Liver (tissue), 9 donors: ENCODE measurements around the gene SYT15. TPM values are rescaled to one million over a fixed set of nuclear protein-coding genes. Genes with fewer than 3 reads are reported as not detected.
"Not testable (repeated sequence)": the region's sequence is repeated elsewhere in the genome, so short reads cannot be mapped to it uniquely, and the experiment has no call there.

Source experiments
- DNase-seq: peaks from one replicate; pipeline ENCODE4 v3.0.0-alpha.2; 2017; ENCODE audit warnings: low spot score
- H3K27ac ChIP-seq, 2 donors: one replicate each; pipeline ENCODE4 v1.7.0; 2013; ENCODE audit warnings: inconsistent platforms in 2 of 2, low read length in 2 of 2, control low read depth in 1 of 2, low read depth in 1 of 2, mild to moderate bottlenecking in 1 of 2
- H3K27me3 ChIP-seq, 4 donors: one replicate each; pipeline versions ENCODE4 v1.6.1 to v1.7.0; 2013; ENCODE audit warnings: low read length in 3 of 4, inconsistent platforms in 1 of 4, mild to moderate bottlenecking in 1 of 4, moderate library complexity in 1 of 4; ENCODE audit not compliant: control insufficient read depth in 4 of 4, insufficient read depth in 4 of 4
- H3K36me3 ChIP-seq, 4 donors: one replicate each; pipeline versions ENCODE4 v1.6.1 to v1.7.0; 2013; ENCODE audit warnings: low read length in 3 of 4, mild to moderate bottlenecking in 3 of 4, low read depth in 1 of 4, moderate library complexity in 1 of 4; ENCODE audit not compliant: control insufficient read depth in 4 of 4, insufficient read depth in 3 of 4
- H3K4me1 ChIP-seq, 4 donors: one replicate each; pipeline versions ENCODE4 v1.6.1 to v1.7.0; 2013; ENCODE audit warnings: low read length in 3 of 4, mild to moderate bottlenecking in 3 of 4, moderate library complexity in 1 of 4; ENCODE audit not compliant: control insufficient read depth in 4 of 4, insufficient read depth in 4 of 4
- H3K4me3 ChIP-seq, 3 donors: one replicate each; pipeline versions ENCODE4 v1.6.1 to v1.7.0; 2013; ENCODE audit warnings: low read length in 3 of 3, control low read depth in 1 of 3, low read depth in 1 of 3, mild to moderate bottlenecking in 1 of 3
- H3K9ac ChIP-seq, 2 donors: one replicate each; pipeline ENCODE4 v1.7.0; 2013; ENCODE audit warnings: low read length in 2 of 2, mild to moderate bottlenecking in 2 of 2, moderate library complexity in 2 of 2, control low read depth in 1 of 2, low read depth in 1 of 2
- H3K9me3 ChIP-seq, 4 donors: one replicate each; pipeline versions ENCODE4 v1.6.1 to v1.7.0; 2013; ENCODE audit warnings: low read length in 3 of 4; ENCODE audit not compliant: control insufficient read depth in 4 of 4
- CTCF ChIP-seq: fragments of 150-350 bp; IDR thresholded peaks from 2 replicates; pipeline ENCODE4 v1.5.1; 2017; ENCODE audit warnings: improper control_type of control experiment, low read depth, low read length; ENCODE audit not compliant: missing input control
- FOXA2 ChIP-seq: IDR thresholded peaks from 2 replicates; pipeline ENCODE4 v1.6.1; 2016; ENCODE audit warnings: antibody characterized with exemption
- GABPA ChIP-seq, 2 donors: IDR thresholded peaks in 1 of 2; conservative IDR thresholded peaks in 1 of 2; 2 replicates each; pipeline ENCODE4 v1.6.1; 2016; ENCODE audit warnings: antibody characterized with exemption in 2 of 2, mild to moderate bottlenecking in 1 of 2, moderate library complexity in 1 of 2
- HNF4A ChIP-seq, 2 donors: conservative IDR thresholded peaks; 2 replicates each; pipeline ENCODE4 v1.6.1; 2016; ENCODE audit warnings: antibody characterized with exemption in 2 of 2, mild to moderate bottlenecking in 2 of 2
- RAD21 ChIP-seq, 2 donors: IDR thresholded peaks; 2 replicates each; pipeline ENCODE4 v1.6.1; 2016; ENCODE audit warnings: antibody characterized with exemption in 2 of 2, mild to moderate bottlenecking in 2 of 2
- YY1 ChIP-seq: IDR thresholded peaks from 2 replicates; pipeline ENCODE4 v1.6.1; 2016; ENCODE audit warnings: antibody characterized with exemption, mild to moderate bottlenecking
- ZBTB33 ChIP-seq: IDR thresholded peaks from 2 replicates; pipeline ENCODE4 v1.6.1; 2016; ENCODE audit warnings: antibody characterized with exemption
- WGBS: extraction: QIAGEN DNeasy Blood & Tissue Kit; methylation state at CpG from one replicate; pipeline ENCODE4 v1.1.7; 2013; 5-methylcytosine and 5-hydroxymethylcytosine counted together
- polyA plus RNA-seq, 2 donors: library from polyadenylated mRNA; stranded (reverse) in 1 of 2; unstranded in 1 of 2; fragments of 200-250 nt in 1 of 2; fragments of >200 nt in 1 of 2; fragmentation: Nextera tagmentation in 1 of 2; extraction: Ambion mirVana in 1 of 2; gene quantifications; one replicate each; pipeline versions ENCODE4 v1.2.1 to v1.2.3, GENCODE V29; 2013 to 2015
- total RNA-seq, 2 donors: library from RNA; depleted of rRNA; stranded (reverse); fragments of >200 nt; gene quantifications; one replicate each; pipeline ENCODE4 v1.2.3, GENCODE V29; 2014
- donor health status: healthy.
- donor health status: healthy.
- donor health status: healthy.
- donor health status: healthy.
- donor health status: healthy.

The SYT15 gene
- total and polyA plus RNA-seq, 4 donors, result 0.35 to 1.8 (median 0.78) TPM

- WGBS, result 80% methylated on average over 1 of the region's 1 CpG
- peaks cover 0 to 7% (median 6%) of the 10 kb centered on the region in 4 donors for H3K27me3 ChIP-seq
- H3K9ac ChIP-seq, result no peak overlapping the region
- H3K9me3 ChIP-seq, result no peaks in the 10 kb centered on the region
- no peak for DNase-seq
- no peaks in the 10 kb centered on the region for H3K36me3 ChIP-seq
- TF ChIP-seq ZBTB33 (no peak), GABPA (IDR thresholded peaks at IDR 0.05 in 1 of 2, conservative IDR thresholded peaks at IDR 0.05 in 1 of 2) (no peak), HNF4A (conservative IDR thresholded peaks at IDR 0.05) (no peak), YY1 (no peak), FOXA2 (no peak), RAD21 (IDR thresholded peaks at IDR 0.05) (no peak)
- H3K4me1 ChIP-seq, result peaks cover 3 to 5% (median 4%) of the 10 kb centered on the region in 4 donors
- no peak overlapping the region for H3K27ac ChIP-seq
- no peak overlapping the region for H3K4me3 ChIP-seq
Measured at GRCh38 chr10:46560952-46561351, 18.0 kb upstream of the SYT15 start.

- peak; percentile 62 to 78 for TF ChIP-seq RAD21 (IDR thresholded peaks at IDR 0.05)
- TF ChIP-seq CTCF, result peak; percentile 60
- not testable (repeated sequence) for H3K9me3 ChIP-seq, H3K4me1 ChIP-seq, H3K36me3 ChIP-seq, H3K4me3 ChIP-seq, H3K27ac ChIP-seq, H3K9ac ChIP-seq, H3K27me3 ChIP-seq, DNase-seq
- 5% methylated on average over 4 of the region's 6 CpGs for WGBS
Measured at GRCh38 chr10:46565591-46566332, 13.2 kb upstream of the SYT15 start.

GRCh38 chr10:46567151-46567550 lies 11.8 kb upstream of the SYT15 start:
- H3K27ac ChIP-seq, H3K9me3 ChIP-seq, H3K4me1 ChIP-seq, H3K36me3 ChIP-seq, H3K9ac ChIP-seq, H3K4me3 ChIP-seq, H3K27me3 ChIP-seq, DNase-seq: not testable (repeated sequence)
- 99% methylated on average over 3 of the region's 9 CpGs for WGBS

DNA sequence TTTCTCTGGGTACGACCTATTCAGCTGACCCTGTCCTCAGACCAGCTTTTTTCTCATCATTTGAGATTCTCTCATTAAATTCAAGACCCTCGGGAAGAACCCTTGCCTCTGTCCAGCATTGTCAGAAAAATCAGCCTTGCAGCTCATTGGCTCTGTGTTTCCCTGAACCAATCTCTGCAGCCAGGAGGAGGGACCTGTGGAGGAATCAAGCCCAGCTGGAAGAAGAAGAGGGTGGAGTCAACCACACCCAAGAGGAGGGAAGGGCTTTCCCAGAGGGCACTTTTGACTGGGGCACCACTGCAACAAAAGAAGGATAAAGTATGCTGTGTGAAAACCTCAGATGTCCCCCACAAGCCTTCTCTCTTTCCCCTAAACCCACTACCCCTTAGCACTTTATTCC lies 8.3 kb upstream of the SYT15 start:
- not testable (repeated sequence) for H3K4me3 ChIP-seq, H3K9ac ChIP-seq, H3K27me3 ChIP-seq, H3K4me1 ChIP-seq, H3K36me3 ChIP-seq, H3K9me3 ChIP-seq, DNase-seq, H3K27ac ChIP-seq
- no CpG with 5 or more reads among the region's 2 CpGs for WGBS

- H3K4me1 ChIP-seq, H3K9me3 ChIP-seq, H3K36me3 ChIP-seq, H3K9ac ChIP-seq, DNase-seq, H3K4me3 ChIP-seq, H3K27ac ChIP-seq, H3K27me3 ChIP-seq: not testable (repeated sequence)
- WGBS, result 51% methylated on average over 3 of the region's 4 CpGs
Measured at GRCh38 chr10:46572765-46573164, 6.2 kb upstream of the SYT15 start.

DNA sequence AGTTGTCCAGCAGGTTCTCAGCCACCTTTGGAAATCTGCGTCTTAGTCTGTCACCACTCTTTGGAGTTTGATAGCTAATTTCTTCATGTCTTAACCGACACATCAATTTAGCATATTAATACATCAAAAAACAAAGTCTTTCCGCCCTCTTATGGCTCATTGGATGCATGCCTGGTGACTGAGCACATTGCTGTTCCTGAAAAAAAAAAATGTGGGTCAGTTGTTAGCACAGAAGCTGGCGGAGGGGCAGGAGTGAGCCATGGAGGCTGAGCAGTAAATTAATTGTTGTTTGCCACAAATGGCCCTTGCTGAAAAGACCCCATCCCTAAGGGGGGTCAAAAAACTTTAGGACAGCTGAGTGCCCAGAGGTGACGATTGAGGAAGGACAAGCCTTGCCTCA lies 5.6 kb upstream of the SYT15 start:
- WGBS, result 80% methylated on average over 4 of the region's 5 CpGs
- H3K36me3 ChIP-seq, H3K27me3 ChIP-seq, DNase-seq, H3K27ac ChIP-seq, H3K4me3 ChIP-seq, H3K4me1 ChIP-seq, H3K9ac ChIP-seq, H3K9me3 ChIP-seq: not testable (repeated sequence)
